Measurements from ENCODE around the gene FGF23.

Gene FGF23

DNA sequence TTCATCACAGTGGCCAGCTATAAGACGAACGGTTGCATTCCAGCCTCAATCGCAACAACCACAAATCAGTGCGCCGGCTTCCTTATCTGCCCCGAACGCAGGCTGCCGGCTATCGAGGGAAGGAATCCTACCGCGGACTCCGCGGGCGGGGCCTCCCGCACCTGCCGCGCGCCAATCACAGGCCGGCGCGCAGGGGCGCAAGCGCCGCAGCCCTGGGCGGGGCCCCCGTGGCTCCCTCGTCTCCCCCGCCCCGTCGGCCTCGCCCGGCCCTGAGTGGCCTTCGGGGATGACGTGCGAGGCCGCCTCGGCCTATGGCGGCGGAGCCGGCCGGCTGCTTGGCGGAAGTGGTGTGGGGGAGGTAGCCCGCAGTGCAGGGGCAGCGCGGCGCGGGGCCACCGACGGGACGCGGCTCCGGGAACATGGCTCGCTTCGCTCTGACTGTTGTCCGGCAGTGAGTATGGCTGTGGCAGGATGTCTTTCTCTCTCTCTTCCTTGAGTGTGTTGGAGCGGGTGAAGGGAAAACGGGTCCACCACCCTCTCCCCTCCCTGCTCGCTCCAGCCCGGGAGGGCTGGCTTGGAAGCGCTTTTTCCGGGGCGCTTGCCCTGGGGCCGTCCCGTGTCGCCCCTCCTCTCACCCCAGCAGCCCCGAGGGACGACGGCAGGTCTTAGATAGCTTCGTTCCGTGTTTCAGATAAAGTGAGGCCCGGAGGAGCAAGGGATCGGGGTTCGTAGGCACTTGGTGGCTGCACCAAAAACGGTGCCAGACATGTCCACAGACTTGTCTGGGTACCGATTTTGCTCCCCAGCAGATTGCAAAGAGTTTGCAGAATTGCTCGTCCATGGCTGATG lies 58.4 kb downstream of the FGF23 start, which contains the start of gene TIGAR:
Gene TIGAR, plus strand, starts transcription at position 361 of the 849 bp plus-strand sequence. Its CDS starts 59 bp downstream, at position 420.
- Mint-ChIP-seq H3K36me3 (peaks cover 10% of the 10 kb centered on the region), H3K9me3 (no peaks in the 10 kb centered on the region), H3K27ac (peak within 1 kb of the TSS; percentile 94), H3K27me3 (no peaks in the 10 kb centered on the region), H3K4me1 (peaks cover 46% of the 10 kb centered on the region), H3K4me3 (peak within 1 kb of the TSS; percentile 97)
- CTCF ChIA-PET: interaction anchor here (0.6 to 2.3 kb wide), 2 partner anchors 44 to 657 kb away, joined by 3 to 6 read pairs; no protein-coding TSS in a partner anchor
- peak; percentile 92 for DNase-seq

DNA sequence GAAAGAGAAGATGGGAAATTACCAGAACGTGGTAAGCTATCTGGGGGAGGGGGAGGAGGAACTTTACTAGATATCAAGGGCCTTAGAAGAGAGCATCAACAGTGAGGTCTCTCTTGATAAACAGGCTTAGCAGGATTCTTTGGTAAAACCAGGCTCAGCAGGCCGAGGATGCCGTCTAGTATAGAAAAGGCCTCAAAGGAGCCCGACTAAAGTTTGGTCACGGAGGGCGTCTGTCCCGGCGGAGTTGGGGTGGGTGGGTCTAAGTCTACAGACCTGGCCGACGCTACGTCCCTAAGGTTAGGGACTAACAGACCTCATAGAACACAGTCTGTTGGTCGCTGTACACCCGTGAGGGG lies 59.0 kb downstream of the FGF23 start:
- CTCF ChIA-PET: no interaction called here
- H3K9me3 Mint-ChIP-seq: no peaks in the 10 kb centered on the region
- peaks cover 43% of the 10 kb centered on the region for H3K4me1 Mint-ChIP-seq

More for the DNA sequence above, 59.0 kb downstream of the FGF23 start:
- Mint-ChIP-seq H3K27ac (peak overlapping the region; percentile 94), H3K4me3 (peak overlapping the region; percentile 97), H3K36me3 (peaks cover 7% of the 10 kb centered on the region), H3K27me3 (no peaks in the 10 kb centered on the region)
- DNase-seq: no peak

All from activated naive CD4-positive, alpha-beta T cell treated with anti-CD3 and anti-CD28 coated beads, Interleukin-2, amount 10 ng/mL, durations not matched to agents 7 days and 5 days (primary cell).